Astrocyte of the hippocampus (primary cell): Measurements from ENCODE around the gene VAT1.

Experiments used
- DNase-seq: peaks from one replicate; pipeline ENCODE4 v3.0.0; 2011; ENCODE audit warnings: low read depth, low spot score

The VAT1 gene

GRCh38 chr17:43027091-43028032 lies 5.2 kb upstream of the VAT1 start:
- DNase-seq = no peak

- DNase-seq = no peak
These were observed 4.4 kb upstream of the VAT1 start for GRCh38 chr17:43026595-43026994.

- no peak for DNase-seq
These were observed 3.8 kb upstream of the VAT1 start for GRCh38 chr17:43025766-43026537.

GRCh38 chr17:43025290-43025657 lies 3.1 kb upstream of the VAT1 start:
- DNase-seq = no peak

- peak; percentile 98 for DNase-seq
These were observed 2.5 kb upstream of the VAT1 start, which contains the start of gene RND2 for GRCh38 chr17:43024407-43025289. Gene RND2, plus strand, starts transcription at chr17:43025231. Its CDS starts 117 bp downstream, at chr17:43025348.

- DNase-seq = peak; percentile 78
These were observed 1.1 kb downstream of the VAT1 start for GRCh38 chr17:43020789-43021740.

- no peak for DNase-seq
These were observed 2.1 kb downstream of the VAT1 start for GRCh38 chr17:43020030-43020621.

- DNase-seq = no peak
These were observed 2.8 kb downstream of the VAT1 start for GRCh38 chr17:43019418-43019817.

GRCh38 chr17:43018932-43019331 lies 3.3 kb downstream of the VAT1 start:
- DNase-seq = no peak

GRCh38 chr17:43018008-43018853 lies 4.0 kb downstream of the VAT1 start:
- peak; percentile 42 for DNase-seq

GRCh38 chr17:43016216-43016615 lies 6.0 kb downstream of the VAT1 start:
- DNase-seq = no peak

- no peak for DNase-seq
These were observed 6.6 kb downstream of the VAT1 start for GRCh38 chr17:43015579-43015978.

GRCh38 chr17:43014649-43015542 lies 7.3 kb downstream of the VAT1 start:
- no peak for DNase-seq

GRCh38 chr17:43014020-43014648 lies 8.1 kb downstream of the VAT1 start:
- no peak for DNase-seq

- no peak for DNase-seq
These were observed 8.9 kb downstream of the VAT1 start for GRCh38 chr17:43013296-43013695.

- no peak for DNase-seq
These were observed 10.3 kb downstream of the VAT1 start for GRCh38 chr17:43011728-43012472.
